ENCODE data around the gene ATF7.

Gene ATF7

GRCh38 chr12:53500142-53500775 is 125.9 kb downstream of the ATF7 start:
- peak; percentile 86 for DNase-seq (ENCODE audit: low read depth)

GRCh38 chr12:53499266-53500141 is 126.7 kb downstream of the ATF7 start, which contains the start of gene MAP3K12:
Gene MAP3K12, minus strand, starts transcription at chr12:53499458. Its CDS starts 12,067 bp downstream, at chr12:53487391.
- DNase-seq (ENCODE audit: low read depth) = peak; percentile 54

DNA sequence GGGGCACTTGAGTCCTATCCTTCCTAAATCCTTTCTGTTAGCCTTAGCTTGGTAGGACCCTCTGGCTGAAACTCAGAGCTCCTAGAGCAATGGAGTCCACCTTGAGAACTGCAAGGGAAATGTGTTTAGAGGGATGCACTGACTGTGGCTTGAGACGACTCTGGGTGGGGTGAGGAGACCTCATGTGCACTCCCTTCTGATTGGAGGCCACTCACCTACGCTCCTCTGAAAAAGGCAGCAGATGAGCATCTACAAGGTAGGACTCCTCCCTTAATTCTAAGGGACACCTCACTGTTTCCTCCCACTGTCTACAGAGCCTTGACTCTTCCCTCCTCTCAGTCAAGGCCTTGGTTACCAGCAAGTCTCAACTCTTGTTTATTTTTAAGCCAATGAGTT is 127.9 kb downstream of the ATF7 start:
- no peak for DNase-seq (ENCODE audit: low read depth)

DNA sequence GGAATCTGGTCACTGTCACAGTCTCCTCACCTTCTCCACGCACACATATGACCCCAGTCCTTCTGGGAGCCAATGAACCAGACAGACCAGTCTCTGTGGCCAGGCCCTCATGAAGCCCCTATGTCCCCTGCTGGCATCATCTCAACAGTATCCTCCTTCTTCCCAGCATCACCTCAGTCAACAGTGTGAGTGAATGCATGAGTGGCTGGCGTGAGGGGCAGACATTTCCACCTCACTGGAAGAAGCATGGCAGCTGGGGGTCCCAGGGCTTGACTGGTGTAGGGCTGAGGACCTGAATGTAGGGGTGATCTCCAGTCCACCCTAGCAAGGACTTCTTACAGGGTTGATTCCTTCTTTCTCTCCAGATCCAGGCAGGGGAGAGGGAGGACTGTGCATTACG is 128.7 kb downstream of the ATF7 start:
- no peak for DNase-seq (ENCODE audit: low read depth)

DNA sequence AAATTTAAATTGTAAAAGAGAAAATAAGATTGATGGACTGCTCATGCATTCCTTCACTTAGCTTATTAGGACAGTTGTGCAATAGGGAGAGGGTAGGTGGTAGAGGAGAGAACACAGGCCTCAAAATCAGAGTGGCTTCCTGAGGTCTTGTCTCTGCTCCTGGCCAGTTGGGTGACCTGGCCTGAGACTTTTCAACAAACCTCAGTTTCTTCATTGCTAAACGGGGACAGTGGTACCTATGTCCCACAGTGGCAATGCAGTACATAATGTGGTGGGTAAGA is 129.5 kb downstream of the ATF7 start:
- DNase-seq (ENCODE audit: low read depth) = no peak

DNA sequence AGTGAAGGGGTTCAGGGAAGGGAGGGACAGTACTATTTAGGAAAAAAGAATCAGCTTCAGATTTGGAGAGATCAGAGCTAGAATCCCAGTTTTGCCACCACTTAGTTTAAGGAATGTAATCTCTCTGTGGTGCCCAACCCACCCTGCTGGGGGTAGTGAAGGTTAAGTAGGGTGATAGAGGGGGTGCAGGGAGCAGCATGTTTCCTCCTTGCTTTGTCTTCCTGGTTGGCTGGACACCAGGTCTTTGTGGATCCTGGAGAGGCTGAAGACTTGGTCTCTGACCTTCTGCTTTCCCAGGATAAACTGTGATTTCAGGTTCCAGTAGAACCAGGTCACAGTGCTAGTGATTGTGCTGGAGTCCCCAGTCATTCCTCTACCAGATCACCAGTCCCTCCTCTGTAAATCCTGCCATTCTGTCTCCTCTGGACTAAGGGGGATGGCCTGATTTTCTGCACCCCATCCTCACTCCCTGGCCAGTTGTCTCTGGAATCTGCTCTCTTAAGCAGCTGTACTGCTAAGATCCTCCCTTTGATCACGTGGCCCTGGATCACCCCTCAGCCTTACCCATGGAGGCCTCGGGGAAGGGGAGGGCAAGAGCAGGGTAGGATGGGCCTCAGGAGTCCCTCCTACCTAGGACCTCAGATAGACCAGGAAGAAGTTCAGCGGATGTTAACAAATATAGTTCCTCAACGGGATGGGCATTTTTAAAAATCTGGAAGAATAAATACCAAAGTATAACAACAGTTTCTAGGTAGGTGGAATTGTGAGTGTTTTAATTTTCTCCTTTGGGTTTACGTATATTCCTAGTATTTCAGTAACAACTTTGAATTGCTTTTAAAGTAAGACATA is 130.1 kb downstream of the ATF7 start:
- DNase-seq (ENCODE audit: low read depth) = peak; percentile 59

DNA sequence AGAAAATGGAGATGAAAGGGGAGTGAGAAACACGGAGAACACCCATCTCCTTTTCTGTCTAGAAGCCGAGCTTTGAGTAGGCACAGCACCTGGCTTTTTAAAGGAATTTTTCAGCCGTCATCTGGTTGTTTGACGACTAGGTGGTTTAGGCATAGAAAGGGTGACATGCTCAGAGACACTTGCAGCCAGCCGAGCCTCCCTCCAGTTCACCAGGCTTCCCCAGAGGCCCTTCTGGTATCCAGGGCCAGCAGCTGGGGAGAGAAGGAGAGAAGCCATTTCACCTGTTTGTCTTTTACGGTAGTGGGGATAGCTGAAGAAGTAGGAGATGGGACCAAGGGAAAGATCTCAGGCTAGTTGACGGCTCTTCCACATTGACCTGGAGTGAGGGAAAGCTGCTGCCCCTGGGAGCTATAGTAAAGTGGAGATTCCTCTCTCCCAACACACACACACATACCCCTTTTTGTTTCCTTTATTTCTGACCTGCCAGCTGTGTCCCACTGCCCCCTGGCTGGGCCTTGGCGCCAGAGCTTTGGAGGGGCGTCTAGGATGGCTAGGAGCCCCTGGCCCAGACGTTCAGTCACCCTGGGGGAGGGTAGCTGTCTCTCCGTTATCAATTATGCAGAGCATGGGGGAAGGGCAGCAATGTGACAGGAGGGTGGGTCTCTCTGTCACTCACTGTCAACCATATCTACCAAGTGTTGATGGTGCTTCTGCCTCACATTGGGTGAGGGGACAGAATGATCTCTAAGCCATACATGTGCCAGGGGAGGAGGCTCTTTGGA is 132.4 kb downstream of the ATF7 start:
- DNase-seq (ENCODE audit: low read depth) = no peak

GRCh38 chr12:53492830-53493609 is 133.2 kb downstream of the ATF7 start:
- DNase-seq (ENCODE audit: low read depth) = peak; percentile 77

- DNase-seq (ENCODE audit: low read depth) = no peak
Observed at GRCh38 chr12:53492188-53492587, 134.0 kb downstream of the ATF7 start.

- no peak for DNase-seq (ENCODE audit: low read depth)
Observed at GRCh38 chr12:53489242-53489864, 136.8 kb downstream of the ATF7 start.

GRCh38 chr12:53486736-53487487 is 139.3 kb downstream of the ATF7 start:
- no peak for DNase-seq (ENCODE audit: low read depth)

- DNase-seq (ENCODE audit: low read depth) = no peak
Observed at GRCh38 chr12:53485955-53486735, 140.0 kb downstream of the ATF7 start.

DNA sequence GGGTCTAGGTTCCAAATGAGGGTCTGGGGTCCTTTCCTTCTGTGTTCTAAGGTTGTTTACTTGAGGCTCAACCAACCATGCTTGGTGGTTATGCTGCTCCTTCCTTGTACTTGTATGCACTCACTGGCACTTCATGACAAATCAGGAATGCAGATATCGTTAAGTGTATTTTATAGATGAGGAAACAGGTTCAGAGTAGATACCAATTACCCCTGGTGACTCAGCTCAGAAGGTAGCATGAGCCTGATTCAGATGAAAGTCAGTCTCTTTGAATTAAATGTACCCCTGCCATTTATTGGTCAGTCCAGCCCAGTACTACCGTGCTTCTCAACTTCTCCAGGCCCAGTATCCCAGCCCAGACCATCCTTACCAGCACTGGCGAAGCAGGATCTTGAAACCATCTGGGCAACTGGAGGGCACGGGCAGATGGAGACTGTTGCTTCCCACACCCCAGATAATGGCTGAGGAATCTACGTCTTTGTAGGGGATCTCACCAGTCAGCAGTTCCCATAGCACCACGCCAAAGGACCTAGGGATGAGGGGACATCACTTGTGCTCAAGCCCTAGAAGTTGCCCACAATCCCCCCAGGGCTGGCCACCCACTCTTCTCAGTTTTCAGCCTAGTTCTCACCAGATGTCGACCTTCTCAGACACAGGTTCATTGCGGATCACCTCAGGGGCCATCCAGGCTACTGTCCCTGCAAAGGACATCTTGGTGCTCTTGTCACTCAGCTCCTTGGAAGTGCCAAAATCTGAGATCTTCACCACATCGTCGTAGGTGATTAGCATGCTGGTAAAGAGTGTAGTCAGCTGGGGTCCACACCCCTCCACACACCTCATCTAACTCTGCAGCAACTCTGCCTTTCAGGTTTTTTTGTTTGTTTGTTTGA is 141.3 kb downstream of the ATF7 start:
- DNase-seq (ENCODE audit: low read depth) = no peak

- no peak for DNase-seq (ENCODE audit: low read depth)
Observed at GRCh38 chr12:53483979-53484377, 142.2 kb downstream of the ATF7 start.

DNA sequence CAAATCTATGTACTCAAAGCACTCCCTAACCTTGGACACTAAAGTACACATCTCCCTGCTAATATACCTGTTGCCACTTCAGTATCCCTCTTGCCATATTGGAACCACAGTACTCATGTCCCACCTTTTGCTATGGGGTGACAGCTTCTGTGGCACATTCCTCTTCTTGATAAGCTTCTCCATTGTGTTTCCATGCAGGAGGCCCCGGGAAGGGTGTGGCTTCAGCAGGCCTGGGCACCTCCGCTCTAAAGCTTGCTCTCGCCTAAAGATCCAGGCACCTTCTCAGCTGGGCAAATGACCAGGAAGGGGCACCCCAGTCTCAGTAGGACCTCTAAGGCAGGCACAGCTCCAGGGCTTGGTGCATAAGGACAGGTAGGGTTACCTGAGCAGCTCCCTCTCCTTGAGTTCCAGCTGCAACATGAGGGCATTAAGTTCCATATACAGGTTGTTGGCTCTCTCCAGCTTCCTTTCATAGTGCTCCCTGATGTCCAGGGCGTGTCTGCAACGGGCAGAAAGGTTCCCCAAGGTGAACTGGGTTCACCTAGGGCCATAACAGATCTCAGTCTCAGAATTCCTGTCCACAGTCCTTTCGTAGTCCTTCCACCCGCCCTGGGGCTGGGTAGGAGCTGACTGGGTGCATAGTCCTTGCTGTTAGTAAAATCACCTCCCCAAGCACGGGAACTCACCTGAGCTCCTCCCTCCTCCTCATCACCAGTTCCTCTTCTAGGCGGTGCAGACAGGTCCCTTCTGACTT is 142.8 kb downstream of the ATF7 start:
- no peak for DNase-seq (ENCODE audit: low read depth)

DNA sequence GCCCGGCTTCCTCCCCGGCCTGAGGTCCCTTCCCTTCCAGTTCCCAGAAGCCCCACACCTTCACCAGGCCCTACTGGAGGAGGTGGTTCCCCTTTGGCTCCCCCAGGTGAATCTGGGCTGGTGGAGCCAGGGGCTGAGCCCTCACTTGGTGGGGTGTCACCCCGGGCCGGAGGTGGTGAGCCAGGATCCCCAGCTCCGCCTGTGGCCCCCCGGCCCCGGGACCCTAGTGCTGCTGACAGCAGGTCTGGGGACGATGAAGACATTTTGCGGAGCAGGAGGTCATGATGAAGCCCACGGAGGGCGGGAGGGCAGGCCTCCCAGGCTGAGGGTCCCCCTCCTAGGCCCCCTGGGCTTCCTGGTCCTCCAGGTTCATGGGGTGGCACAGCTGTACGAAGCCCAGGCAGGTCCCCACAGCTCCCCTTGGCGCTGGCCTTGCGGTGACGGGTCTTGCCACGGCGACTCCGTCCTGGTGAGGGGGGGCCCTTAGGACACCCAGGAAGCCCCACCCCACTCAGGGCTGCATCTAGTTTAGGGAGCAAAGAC is 143.5 kb downstream of the ATF7 start:
- DNase-seq (ENCODE audit: low read depth) = no peak

Data from stromal cell of bone marrow (primary cell).